A673 (cell line): ENCODE results near the gene GAS7. TPM values are rescaled to one million over a fixed set of nuclear protein-coding genes. Genes with fewer than 3 reads are reported as not detected.

Source experiments
- BruUV-seq: library from RNA; stranded (reverse); fragments of 400-500 nt; replicated peaks from 2 replicates; lab custom pipeline; 2021; lab: Mats Ljungman, UMichigan
- CTCF ChIA-PET: fragments of 300-600 bp; sonication (Branson Sonifier 250); formaldehyde crosslinking; loops from one replicate; lab custom pipeline; 2022; ENCODE audit warnings: antibody characterized with exemption; lab: Charles Lee
- POLR2A ChIA-PET: fragments of 300-600 bp; sonication (Branson Sonifier 250); formaldehyde crosslinking; loops from one replicate; lab custom pipeline; 2022; ENCODE audit warnings: antibody characterized with exemption; ENCODE audit not compliant: low non-redundant PET; lab: Charles Lee
- DNase-seq: peaks from one replicate; pipeline ENCODE4 v3.0.0-alpha.2; 2015; ENCODE audit warnings: low spot score
- H3K27ac ChIP-seq: fragments of 200-600 bp; sonication (generic); 2 replicates; pipeline ENCODE4 v1.5.1; 2016; ENCODE audit warnings: mixed run types, low read depth, mild to moderate bottlenecking, mixed read lengths, antibody characterized with exemption, low read length; ENCODE audit not compliant: poor library complexity, severe bottlenecking
- H3K27me3 ChIP-seq: fragments of 200-600 bp; sonication (generic); replicated peaks from 2 replicates; pipeline ENCODE4 v1.6.1; 2017; ENCODE audit warnings: mixed run types, low read depth, mild to moderate bottlenecking, mixed read lengths, antibody characterized with exemption, low read length; ENCODE audit not compliant: insufficient read depth, poor library complexity
- H3K36me3 ChIP-seq: fragments of 200-600 bp; sonication (generic); 2 replicates; pipeline ENCODE4 v1.6.1; 2016; ENCODE audit warnings: mixed run types, mild to moderate bottlenecking, mixed read lengths, antibody characterized with exemption, low read length; ENCODE audit not compliant: insufficient read depth, poor library complexity, severe bottlenecking
- H3K4me1 ChIP-seq: fragments of 200-600 bp; sonication (generic); 2 replicates; pipeline ENCODE4 v1.6.1; 2017; ENCODE audit warnings: mixed run types, mild to moderate bottlenecking, mixed read lengths, antibody characterized with exemption, low read length; ENCODE audit not compliant: insufficient read depth, poor library complexity, severe bottlenecking
- H3K4me3 ChIP-seq: fragments of 200-600 bp; sonication (generic); 2 replicates; pipeline ENCODE4 v1.5.1; 2016; ENCODE audit warnings: low read depth, mixed run types, mild to moderate bottlenecking, mixed read lengths, low read length; ENCODE audit not compliant: poor library complexity, severe bottlenecking
- H3K9me3 ChIP-seq: fragments of 200-600 bp; sonication (generic); 2 replicates; pipeline ENCODE4 v1.6.1; 2016; ENCODE audit warnings: mixed run types, low read depth, mild to moderate bottlenecking, mixed read lengths, antibody characterized with exemption, low read length; ENCODE audit not compliant: poor library complexity, severe bottlenecking
- CTCF ChIP-seq: fragments of 300-800, 200-600 bp; sonication (generic); conservative IDR thresholded peaks from 2 replicates; pipeline ENCODE4 v1.5.1; 2017; ENCODE audit warnings: low read depth, mild to moderate bottlenecking, antibody characterized with exemption, low read length, moderate library complexity, mixed read lengths
- EZH2 ChIP-seq: fragments of 200-600 bp; sonication (generic); IDR thresholded peaks from 2 replicates; pipeline ENCODE4 v1.6.1; 2017; ENCODE audit warnings: borderline replicate concordance, low read depth, mild to moderate bottlenecking, mixed read lengths, antibody characterized with exemption, low read length; ENCODE audit not compliant: poor library complexity, severe bottlenecking
- intact Hi-C: fragments of 100-400 bp; cut with micrococcal nuclease; formaldehyde crosslinking; loops from one replicate; pipeline ENCODE4 v1.10.0; 2022; ENCODE audit not compliant: unreplicated experiment
- total RNA-seq: library from RNA; stranded (reverse); gene quantifications from 2 replicates; pipeline ENCODE4 v1.2.3, GENCODE V29; 2021

Gene GAS7
- total RNA-seq, 1 experiment from 2014 or later, result 2.3 TPM

GRCh38 chr17:10033449-10033848 lies 165.0 kb downstream of the GAS7 start:
- ChIA-PET POLR2A (no interaction called here), CTCF (no interaction called here)
- no peaks in the 10 kb centered on the region for H3K4me1 ChIP-seq
- intact Hi-C loops, result no loop called here
- H3K9me3 ChIP-seq, result no peaks in the 10 kb centered on the region
- no peaks in the 10 kb centered on the region for H3K27me3 ChIP-seq
- DNase-seq, result no peak
- no peaks in the 10 kb centered on the region for H3K36me3 ChIP-seq
- H3K27ac ChIP-seq, result no peak overlapping the region
- no peak for TF ChIP-seq CTCF
- TF ChIP-seq EZH2, result no peak
- no TSS peak for BruUV-seq
- no peak overlapping the region for H3K4me3 ChIP-seq

- Histone ChIP-seq H3K4me1 (no peaks in the 10 kb centered on the region), H3K27ac (no peak overlapping the region), H3K27me3 (no peaks in the 10 kb centered on the region), H3K9me3 (no peaks in the 10 kb centered on the region), H3K36me3 (no peaks in the 10 kb centered on the region), H3K4me3 (no peak overlapping the region)
- DNase-seq, result no peak
- no peak for TF ChIP-seq EZH2
- TF ChIP-seq CTCF, result no peak
- ChIA-PET POLR2A (no interaction called here), CTCF (no interaction called here)
- BruUV-seq, result no TSS peak
- intact Hi-C loops, result no loop called here
Observed at GRCh38 chr17:10032118-10032852, 166.1 kb downstream of the GAS7 start.

DNA sequence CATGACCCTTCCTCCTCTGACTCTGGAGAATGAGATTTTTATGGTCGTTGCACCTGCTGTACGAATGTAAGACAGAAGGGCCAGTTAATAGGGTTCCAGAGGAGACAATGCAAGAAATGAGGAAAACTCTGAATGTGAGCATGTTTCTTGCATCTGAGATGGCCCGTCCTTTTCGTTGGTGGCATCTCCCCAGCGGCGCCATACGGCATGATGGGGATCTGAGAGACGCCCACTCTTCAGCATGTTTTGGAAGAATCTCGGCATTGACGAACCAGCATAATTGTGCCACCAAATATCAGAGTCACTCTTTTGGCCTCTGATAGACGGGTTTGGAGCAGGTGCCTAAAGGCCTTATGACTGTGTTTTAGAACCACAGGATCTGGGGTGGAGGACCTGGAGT lies 166.8 kb downstream of the GAS7 start:
- no peaks in the 10 kb centered on the region for H3K27me3 ChIP-seq
- H3K4me3 ChIP-seq, result no peak overlapping the region
- no peaks in the 10 kb centered on the region for H3K4me1 ChIP-seq
- ChIA-PET CTCF (no interaction called here), POLR2A (no interaction called here)
- intact Hi-C loops, result no loop called here
- no peak for DNase-seq
- no peaks in the 10 kb centered on the region for H3K36me3 ChIP-seq
- BruUV-seq, result no TSS peak
- no peak for TF ChIP-seq CTCF
- no peak for TF ChIP-seq EZH2
- no peaks in the 10 kb centered on the region for H3K9me3 ChIP-seq
- no peak overlapping the region for H3K27ac ChIP-seq
